Measurements from ENCODE around the gene SYT12.
A peak's percentile ranks its signal among the peaks of the same experiment; 100 is the strongest.
"Not testable (repeated sequence)": the region's sequence is repeated elsewhere in the genome, so short reads cannot be mapped to it uniquely, and the experiment has no call there.

Gene SYT12, protein sequence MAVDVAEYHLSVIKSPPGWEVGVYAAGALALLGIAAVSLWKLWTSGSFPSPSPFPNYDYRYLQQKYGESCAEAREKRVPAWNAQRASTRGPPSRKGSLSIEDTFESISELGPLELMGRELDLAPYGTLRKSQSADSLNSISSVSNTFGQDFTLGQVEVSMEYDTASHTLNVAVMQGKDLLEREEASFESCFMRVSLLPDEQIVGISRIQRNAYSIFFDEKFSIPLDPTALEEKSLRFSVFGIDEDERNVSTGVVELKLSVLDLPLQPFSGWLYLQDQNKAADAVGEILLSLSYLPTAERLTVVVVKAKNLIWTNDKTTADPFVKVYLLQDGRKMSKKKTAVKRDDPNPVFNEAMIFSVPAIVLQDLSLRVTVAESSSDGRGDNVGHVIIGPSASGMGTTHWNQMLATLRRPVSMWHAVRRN

DNA sequence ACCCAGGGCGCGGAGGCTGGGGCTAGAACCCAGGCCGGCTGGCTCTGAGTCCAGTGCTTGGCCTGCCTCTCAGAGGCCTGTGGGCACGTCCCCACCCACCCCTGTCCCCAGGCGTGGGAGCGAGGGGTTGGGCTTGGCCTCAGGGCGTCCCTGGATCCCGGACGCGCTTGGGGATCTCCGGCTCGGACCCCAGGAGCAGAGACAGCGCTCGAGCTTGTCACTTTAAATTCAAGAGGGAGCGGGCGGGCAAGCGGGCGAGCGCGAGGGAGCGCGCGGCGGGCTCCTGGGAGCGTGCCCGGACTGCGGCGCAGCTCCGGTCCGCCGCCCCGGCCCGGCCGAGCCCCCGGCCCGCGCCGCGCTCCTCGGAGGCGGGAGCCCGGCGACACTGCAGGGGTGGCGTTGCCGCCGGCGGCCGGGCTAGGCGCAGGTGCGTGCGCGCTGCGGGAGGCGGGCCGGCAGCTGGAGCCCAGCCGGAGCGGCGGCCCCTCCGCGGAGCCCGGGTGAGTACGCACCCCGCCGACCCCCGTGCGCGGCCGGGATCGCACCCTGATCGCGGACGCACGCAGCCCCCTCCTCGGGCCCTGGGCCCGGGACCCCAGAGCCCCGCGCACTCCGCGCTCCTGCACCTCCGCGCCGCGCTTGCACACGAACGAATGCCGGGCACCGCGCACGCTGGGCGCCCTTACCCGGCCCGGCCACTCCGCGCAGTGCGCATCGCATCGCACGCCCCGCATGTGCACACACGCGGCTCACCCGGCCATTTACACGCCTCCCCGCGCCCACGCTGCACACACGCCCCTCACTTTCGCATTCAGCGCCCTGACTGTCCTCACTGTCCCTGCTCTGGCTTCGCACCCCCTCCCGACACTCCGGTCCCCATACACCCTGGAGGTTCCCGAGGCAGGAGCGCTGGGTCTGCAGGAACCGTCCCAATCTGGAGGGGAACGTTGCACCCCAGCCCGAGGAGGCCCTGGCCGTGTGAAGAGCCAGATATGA is at the start of gene SYT12:
Gene SYT12, plus strand, starts transcription at position 174 of the 996 bp plus-strand sequence. CDS start 7,011 bp downstream, outside the sequence.
- peak; percentile 22 for DNase-seq

DNA sequence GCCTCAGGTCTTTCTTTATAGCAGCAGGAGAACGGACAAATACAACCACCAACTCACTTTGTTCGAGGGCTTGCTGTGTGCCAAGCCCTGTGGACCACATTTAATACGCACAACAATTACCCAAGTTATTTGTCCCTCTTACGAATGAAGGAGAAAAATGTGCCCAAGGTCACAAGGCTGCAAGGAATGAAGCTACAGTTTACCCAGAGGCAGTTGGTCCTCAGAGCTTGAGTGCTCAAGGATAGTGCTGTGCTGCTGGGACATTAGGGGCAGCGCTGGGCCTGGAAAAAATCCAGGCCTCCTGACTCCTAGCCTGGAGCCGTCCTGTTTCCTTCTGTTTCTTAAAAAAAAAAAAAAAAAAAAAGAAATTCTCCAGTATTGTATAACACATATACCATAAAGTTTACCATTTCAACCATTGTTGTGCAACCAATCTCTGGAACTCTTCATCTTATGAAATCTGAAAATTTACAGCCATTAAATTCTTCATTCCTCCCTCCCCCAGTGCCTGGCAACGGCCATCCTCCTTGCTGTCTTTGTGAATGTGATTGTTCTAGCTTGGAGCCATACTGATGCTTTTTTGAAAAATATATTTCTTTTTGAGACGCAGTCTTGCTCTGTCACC is 48.9 kb upstream of the SYT12 start:
- no peak for DNase-seq

DNA sequence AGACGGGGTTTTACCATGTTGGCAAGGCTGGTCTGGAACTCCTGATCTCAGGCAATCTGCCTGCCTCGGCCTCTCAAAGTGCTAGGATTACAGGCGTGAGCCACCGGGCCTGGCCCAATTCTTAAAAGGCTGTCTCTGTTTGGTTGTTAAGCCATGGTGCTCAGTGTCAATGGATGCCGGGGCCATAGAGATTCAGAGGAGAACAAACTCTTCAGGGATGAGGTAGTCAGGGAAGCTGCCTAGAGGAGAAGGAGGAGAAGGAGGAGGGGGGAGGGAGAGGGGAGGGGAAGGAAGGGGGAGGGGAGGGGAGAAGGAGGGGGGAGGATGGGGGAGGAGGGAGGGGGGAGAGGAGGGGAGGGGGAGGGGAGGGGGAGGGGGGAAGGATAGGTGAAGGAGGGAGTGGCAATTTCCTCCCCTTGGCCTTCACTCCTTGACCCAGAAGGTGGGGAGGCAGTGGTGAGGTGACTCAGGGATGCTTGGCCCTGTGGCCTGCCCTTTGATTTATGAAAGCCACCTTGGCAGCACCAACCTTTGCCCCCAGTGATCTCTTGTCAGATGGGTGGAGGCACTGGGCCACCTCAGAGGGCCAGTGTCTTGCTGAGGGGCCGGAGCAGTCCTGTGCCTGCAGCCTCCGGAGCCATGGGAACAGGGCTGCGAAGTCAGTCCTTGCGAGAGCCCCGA is 48.1 kb upstream of the SYT12 start, which contains the start of gene C11orf86:
Gene C11orf86, plus strand, starts transcription at position 581 of the 681 bp plus-strand sequence. Its CDS starts 59 bp downstream, at position 640.
- DNase-seq = no peak

DNA sequence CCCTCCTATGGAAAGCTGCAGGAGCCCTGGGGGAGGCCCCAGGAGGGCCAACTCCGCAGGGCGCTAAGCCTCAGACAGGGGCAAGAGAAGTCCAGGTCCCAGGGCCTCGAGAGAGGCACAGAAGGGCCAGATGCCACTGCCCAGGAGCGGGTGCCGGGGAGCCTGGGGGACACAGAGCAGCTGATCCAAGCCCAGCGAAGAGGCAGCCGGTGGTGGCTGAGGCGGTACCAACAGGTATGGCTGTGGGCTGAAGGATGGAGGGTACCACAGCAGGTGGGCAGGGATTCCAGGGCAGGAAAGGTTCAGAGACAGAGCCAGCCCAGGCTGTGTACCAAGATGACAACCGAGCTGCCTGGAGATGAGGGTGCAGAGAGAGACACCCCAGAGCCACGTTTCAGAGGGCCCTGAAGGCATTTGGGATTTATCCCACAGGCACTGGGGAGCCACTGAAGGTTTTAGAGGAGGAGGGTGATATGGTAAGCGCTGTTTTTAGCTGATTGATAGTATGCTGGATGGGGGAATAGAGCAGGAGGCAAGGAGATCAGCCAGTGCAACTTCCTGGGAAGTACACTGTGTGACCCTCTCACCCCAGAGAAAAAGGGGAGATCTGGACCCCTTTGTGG is 47.4 kb upstream of the SYT12 start:
- no peak for DNase-seq

DNA sequence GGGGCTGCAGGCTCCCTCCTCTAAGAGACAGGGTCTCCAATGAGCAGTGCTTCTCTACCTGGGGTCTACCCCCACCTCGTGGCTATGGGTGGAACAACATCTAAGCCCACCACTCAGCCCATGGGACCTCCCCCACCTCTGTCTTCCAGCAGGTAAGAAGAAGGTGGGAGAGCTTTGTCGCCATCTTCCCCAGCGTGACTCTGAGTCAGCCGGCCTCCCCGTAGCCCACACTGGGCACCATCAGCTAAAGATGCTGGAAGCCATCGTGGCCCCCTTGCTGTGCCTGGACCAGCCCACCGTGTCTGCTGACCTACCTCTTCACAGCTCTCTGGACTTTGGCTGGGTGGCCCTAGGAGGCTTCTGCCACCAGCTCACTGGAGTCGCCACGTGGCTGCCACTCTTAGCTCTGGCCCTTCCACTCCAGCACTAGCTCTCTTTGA is 46.9 kb upstream of the SYT12 start:
- DNase-seq = no peak

DNA sequence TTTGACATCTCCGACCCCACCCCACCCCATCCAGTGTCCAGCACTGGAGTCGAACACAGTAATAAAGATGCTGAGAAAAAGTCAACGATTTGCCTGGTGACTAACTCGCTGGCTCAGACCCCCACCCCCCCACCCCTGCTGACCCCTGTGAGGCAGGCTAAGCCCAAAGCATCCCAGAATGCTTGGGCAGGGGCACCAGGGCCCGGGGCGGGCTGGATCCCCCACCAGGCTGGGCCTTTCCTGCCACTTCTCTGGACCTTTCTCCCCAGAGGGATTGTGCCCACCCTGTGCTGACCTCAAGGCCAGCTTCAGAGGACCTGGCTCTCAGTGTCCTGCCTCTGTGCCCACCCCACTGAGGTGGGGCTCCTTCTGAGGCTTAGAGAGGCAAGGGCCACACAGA is 46.0 kb upstream of the SYT12 start:
- no peak for DNase-seq

DNA sequence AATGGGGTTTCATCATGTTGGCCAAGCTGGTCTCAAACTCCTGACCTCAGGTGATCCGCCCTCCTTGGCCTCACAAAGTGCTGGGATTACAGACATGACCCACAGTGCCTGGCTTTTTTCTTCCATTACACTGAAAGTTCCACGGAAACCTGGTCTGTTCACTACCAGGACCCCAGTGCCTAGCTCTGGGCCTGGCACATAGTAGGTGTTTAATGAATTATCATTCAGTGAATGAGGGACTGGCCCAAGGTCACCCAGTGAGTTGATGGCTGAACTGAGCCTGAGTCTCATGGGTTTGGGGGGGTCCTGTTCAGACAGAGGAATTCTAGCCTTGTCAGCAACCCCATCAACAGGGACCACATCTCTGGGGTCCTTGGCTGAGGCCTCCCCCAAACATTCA is 44.7 kb upstream of the SYT12 start:
- no peak for DNase-seq

DNA sequence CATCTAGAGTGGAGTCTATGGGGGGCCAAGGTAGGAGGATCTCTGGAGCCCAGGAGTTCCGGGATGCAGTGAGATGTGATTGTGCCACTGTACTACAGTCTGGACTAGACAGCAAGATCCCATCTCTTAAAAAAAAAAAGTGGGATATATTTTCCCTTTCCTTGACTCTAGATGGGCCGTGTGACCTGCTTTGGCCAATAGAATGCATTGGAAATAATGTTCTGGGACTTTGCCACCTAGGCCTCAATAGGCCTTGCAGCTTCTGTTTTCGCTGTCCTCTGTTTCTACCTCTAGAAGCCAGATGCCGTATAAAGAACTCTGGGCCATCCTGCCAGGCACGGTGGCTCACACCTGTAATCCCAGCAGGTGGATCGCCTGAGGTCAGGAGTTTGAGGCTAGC is 44.2 kb upstream of the SYT12 start:
- DNase-seq = no peak

DNA sequence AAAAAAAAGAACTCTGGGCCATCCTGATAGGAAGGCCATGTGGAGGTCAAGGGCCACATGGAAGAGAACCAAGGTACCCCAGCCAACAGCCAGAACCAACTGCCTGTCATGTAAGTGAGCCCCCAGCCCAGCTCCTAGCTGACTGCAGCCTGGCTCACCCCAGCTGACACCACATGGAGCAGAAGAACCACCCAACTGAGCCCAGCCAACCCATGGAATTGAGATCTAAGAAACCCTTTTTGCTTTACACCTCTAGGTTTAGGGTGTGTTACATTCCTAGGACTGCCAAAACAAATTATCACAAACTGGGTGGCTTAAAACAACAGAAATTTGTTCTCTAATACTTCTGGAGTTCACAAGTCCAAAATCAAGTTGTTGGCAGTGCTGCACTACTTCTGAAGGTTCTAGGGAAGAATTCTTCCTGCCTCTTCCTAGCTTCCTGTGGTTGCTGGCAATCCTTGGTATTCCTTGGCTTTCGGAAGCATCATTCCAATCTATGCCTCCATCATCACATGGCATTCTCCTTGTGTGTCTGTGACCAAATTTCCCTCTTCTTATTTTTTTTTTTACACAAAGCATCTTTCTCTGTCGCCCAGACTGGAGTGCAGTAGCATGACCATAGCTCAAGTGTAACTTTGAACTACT is 43.5 kb upstream of the SYT12 start:
- no peak for DNase-seq

DNA sequence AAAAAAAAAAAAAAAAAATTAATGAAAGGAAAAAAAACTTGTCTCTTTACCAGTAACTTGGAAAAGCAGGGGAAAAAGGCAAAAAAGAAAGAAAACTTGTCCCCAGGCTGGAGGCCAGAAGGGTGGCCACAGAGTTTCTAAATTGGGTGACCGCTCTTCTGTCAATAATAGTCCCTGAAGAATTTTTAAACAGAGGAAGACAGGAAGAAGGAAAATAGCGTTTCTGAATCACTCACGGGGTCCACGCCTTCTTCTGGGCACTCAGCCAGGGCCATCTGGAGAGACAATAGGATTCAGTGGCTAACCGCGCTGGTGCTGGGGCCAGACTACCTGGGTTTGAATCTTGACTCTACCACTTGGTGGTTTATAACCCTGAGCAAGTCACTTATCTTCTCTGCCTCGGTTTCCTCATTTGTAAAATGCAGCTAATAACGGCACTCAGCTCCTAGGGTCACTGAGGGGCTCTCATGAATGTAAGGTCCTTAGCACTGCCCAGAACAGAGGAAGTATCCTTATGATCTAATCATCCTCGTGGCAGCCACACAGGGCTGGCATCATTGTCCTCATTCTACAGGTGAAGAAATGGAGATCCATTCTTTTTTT is 40.9 kb upstream of the SYT12 start:
- DNase-seq = peak; percentile 82

DNA sequence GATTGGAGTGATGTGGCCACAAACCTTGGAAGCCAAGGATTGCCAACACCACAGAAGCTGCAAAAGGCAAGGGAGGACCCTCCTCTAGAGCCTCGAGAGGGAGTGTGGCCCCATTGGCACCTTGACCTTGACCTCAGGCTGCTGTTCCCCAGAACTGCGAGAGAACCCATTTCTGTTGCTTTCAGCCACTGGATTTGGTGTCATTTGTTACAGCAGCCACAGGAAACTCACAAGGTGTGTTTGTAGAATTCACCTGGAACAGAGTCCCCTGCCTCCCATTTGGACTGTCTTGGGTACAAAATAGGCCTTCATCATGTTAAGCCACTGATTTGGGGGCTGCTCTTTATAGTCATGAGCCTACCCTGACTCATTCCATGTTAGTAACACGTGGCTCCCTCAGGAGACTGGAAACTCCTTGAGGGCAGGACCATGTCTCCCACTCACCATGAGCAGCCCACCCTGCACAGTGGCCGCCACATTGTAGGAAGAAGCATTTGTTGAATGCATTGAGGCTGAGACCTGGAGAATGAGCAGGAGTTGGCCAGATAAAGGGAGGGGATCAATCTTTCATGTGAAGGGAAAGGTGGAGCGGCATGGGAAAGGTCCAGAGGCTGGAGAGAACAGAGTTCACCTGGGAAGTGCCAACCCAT is 39.5 kb upstream of the SYT12 start:
- no peak for DNase-seq

DNA sequence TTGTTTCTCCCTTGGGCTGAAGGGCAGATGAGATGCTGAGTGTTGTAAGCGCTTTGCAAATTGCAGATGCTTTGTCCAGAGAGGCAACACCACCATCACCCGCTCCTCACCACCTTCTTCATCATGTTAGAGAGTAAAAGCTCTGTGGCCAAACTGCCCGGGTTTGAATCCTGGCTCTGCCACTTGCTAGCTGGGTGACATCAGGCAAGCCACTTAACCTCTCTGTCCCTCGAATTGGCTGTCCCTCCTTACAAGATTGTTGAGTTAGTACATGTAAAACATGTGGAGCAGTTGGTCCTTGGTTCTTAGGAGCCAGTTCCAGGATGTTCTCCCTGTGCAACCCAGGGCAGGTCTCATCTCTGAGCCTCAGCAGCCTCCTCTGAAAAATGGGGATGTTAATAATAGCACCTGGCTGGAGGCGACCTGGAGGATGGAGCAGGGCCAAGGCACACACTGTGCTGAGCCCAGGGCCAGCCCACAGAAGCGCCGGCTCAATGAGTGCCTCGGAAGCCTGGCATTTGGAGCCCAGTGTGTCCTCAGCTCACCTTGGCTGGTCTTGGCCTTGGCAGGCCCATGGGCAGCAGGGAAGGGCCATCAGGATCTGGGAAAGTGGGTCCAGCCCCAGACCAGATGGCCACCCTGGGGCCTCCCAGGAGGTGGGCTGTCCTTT is 37.3 kb upstream of the SYT12 start:
- no peak for DNase-seq

DNA sequence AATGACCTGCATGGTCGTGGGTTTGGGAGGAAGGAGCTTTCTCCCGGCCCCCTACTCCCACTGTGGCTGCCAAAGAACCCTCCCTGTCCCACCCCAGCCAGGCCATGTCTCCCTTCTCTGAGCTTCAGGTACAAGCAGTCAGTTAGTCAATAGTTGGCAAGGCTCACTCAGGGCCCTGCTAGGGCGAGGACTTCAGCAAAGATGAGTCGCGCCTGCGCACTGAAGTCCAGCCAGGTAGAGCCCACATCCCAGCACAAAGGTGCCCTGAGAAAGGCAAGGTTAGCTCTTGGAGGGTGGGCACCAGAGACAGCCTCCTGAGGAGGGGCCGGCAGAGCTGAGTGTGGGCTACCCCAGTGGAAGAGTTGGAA is 36.8 kb upstream of the SYT12 start:
- DNase-seq = no peak

DNA sequence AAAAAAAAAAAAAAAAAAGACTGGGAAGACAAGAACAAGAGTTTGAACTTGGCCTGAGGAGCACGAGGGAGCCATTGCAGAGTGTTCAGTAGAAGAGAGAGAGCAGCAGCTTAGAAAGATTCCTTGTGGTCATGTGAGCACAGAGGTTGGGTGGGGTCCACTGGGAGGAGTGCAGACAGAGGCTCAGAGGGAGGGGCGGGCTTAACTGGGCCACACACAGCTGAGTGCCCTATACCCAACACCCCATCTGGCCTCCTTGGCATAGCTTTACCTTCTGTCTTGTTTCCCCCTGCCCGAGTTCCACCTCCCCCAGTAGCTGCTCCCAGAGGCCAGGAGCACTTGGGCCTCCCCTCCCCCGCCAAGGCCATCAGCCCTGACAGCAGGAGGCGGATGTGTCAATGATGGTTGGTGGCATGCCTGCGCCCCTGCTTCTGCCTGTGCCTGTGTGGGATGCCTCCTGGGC is 35.7 kb upstream of the SYT12 start:
- DNase-seq = no peak

DNA sequence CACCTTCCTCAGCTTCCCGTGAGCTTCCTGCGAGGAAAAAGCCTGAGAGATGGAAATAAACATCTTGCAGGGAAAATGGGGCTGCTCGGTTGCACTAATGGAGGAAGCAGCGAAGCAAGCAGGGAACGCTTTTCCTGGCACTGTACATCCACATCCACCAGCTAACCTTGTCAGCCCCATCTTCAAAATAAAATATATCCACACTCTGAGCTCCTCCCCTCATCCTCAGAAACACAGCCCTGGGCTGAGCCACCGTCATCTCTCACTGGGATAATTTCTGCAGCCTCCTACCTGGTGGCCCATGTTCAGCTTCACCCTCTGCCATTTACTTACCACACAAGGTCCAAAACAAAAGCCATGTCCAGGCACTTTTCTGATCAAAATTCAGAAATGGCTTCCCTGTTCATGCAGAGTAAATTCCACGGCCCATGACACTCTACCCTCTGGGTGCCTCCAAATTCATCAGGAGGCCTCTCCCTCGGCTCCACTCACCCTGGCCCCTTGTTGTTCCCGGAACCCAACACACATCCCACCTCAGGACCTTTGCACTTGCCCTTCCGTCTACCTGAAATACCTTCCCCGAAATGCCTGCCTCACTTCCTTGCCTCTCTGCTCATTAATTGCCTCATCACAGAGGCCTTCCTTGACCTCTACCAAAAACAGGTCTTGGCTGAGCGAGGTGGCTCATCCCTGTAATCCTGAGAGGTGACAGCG is 34.9 kb upstream of the SYT12 start:
- DNase-seq = no peak

DNA sequence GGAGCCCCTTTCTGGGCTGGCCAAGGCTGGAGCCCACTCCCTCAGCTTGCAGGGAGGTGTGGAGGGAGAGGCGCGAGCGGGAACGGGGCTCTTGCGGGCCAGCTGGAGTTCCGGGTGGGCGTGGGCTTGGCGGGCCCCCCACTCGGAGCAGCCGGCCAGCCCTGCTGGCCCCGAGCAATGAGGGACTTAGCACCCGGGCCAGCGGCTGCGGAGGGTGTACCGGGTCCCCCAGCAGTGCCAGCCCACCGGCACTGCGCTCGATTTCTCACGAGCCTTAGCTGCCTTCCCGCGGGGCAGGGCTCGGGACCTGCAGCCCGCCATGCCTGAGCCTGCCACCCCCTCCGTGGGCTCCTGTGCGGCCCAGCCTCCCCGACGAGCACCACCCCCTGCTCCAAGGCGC is 34.2 kb upstream of the SYT12 start:
- not testable (repeated sequence) for DNase-seq

DNA sequence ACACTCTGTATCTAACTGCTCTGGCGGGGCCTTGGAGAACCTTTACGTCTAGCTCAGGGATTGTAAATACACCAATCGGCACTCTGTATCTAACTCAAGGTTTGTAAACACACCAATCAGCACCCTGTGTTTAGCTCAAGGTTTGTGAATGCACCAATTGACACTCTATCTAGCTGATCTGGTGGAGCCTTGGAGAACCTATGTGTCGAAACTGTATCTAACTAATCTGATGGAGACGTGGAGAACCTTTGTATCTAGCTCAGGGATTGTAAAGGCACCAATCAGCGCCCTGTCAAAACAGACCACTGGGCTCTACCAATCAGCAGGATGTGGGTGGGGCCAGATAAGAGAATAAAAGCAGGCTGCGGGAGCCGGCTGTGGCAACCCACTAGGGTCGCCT is 33.6 kb upstream of the SYT12 start:
- DNase-seq = not testable (repeated sequence)

DNA sequence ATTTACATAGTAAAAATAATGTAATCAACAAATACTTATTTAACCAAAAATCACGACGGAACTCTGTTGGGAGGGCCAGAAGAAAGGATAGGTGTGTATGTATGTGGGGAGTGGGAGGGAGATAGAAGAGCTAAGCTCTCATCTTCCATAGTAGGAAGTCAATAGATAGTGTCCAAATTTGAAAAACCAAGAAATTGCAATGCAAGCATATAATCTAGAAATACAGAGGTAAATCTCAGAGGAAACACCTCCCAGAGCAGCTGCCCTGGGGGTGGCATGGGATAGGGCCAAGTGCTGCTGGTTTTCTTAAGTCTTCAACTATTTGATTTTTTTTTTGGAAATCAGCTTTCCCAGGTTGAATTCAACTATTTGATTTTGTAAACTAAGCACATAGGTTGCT is 30.9 kb upstream of the SYT12 start:
- DNase-seq = no peak

DNA sequence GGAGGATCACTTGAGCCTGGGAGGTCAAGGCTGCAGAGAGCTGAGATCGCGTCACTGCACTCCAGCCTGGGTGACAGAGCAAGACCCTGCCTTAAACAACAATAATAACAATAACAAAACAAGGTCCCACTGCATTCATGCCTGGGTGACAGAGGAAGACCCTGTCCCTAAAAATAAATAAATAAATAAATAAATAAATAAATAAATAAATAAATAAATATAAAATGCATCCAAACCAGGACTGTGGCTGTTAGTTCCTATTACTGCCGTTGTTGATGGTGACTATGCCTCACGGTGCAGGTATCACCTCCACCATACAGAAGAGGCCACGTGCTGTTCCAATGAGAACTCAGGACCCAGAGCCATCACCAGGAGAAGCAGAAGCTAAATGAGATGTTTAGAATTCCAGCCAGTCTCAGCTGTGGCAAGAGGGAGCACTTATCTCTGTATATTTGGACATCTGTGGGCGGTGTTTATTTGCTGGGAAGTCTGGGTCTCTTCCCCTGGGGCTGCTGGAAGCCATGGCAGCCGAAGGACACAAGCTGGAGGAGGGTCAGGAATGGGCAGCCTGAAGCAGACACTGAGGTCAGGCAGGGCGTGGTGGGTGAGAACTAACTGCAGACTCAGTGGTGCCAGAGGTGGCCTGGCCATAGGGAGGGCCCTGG is 26.2 kb upstream of the SYT12 start:
- DNase-seq = no peak

Measured in NCI-H345 (cell line).